PFSK-1 (cell line): ENCODE data around the gene TSBP1.

Experiments
- FOXP2 ChIP-seq: optimal IDR thresholded peaks from 2 replicates; pipeline ENCODE3; 2011; ENCODE audit warnings: borderline replicate concordance, control low read depth, inconsistent platforms; ENCODE audit not compliant: insufficient read depth; ENCODE audit errors: extremely low read length, extremely low read depth
- POLR2AphosphoS5 ChIP-seq: IDR thresholded peaks from 2 replicates; pipeline ENCODE4 v1.6.1; 2012; ENCODE audit warnings: low read depth, mild to moderate bottlenecking, control low read depth, low read length, moderate library complexity
- REST ChIP-seq, 2 experiments: IDR thresholded peaks; 2 replicates each; pipeline versions ENCODE4 v1.6.1 to v1.8.0; 2011 to 2012; ENCODE audit warnings: low read depth in 2 of 2, low read length in 2 of 2, control low read depth in 1 of 2, inconsistent platforms in 1 of 2, mild to moderate bottlenecking in 1 of 2, moderate library complexity in 1 of 2; ENCODE audit not compliant: insufficient read depth in 1 of 2
- SIN3A ChIP-seq: IDR thresholded peaks from 2 replicates; pipeline ENCODE4 v1.6.1; 2012; ENCODE audit warnings: mild to moderate bottlenecking, low read length, moderate library complexity, borderline replicate concordance; ENCODE audit not compliant: insufficient read depth
- TAF1 ChIP-seq: IDR thresholded peaks from 2 replicates; pipeline ENCODE4 v1.6.1; 2012; ENCODE audit warnings: low read length, control low read depth, borderline replicate concordance; ENCODE audit not compliant: insufficient read depth

The TSBP1 gene

GRCh38 chr6:32329141-32329540 is 42.6 kb downstream of the TSBP1 start:
- TF ChIP-seq TAF1 = no peak

GRCh38 chr6:32327103-32327502 is 44.6 kb downstream of the TSBP1 start:
- TF ChIP-seq REST (IDR thresholded peaks at IDR 0.05; ENCODE audit: insufficient read depth in 1 of 2, low read depth in 2 of 2, low read length in 2 of 2) = no peak
- no peak for TF ChIP-seq POLR2AphosphoS5
- no peak for TF ChIP-seq SIN3A
- TF ChIP-seq TAF1 = no peak
- TF ChIP-seq FOXP2 = no peak

- no peak for TF ChIP-seq FOXP2
- TF ChIP-seq TAF1 = no peak
- no peak for TF ChIP-seq REST (IDR thresholded peaks at IDR 0.05; ENCODE audit: insufficient read depth in 1 of 2, low read depth in 2 of 2, low read length in 2 of 2)
- no peak for TF ChIP-seq SIN3A
- no peak for TF ChIP-seq POLR2AphosphoS5
Measured at GRCh38 chr6:32318501-32318900, 53.2 kb downstream of the TSBP1 start.

- no peak for TF ChIP-seq SIN3A
- no peak for TF ChIP-seq TAF1
- TF ChIP-seq FOXP2 = no peak
- no peak for TF ChIP-seq REST (IDR thresholded peaks at IDR 0.05; ENCODE audit: insufficient read depth in 1 of 2, low read depth in 2 of 2, low read length in 2 of 2)
- no peak for TF ChIP-seq POLR2AphosphoS5
Measured at GRCh38 chr6:32317541-32317940, 54.2 kb downstream of the TSBP1 start.

GRCh38 chr6:32313964-32314363 is 57.7 kb downstream of the TSBP1 start:
- TF ChIP-seq SIN3A = no peak
- TF ChIP-seq REST (IDR thresholded peaks at IDR 0.05; ENCODE audit: insufficient read depth in 1 of 2, low read depth in 2 of 2, low read length in 2 of 2) = no peak
- no peak for TF ChIP-seq POLR2AphosphoS5
- TF ChIP-seq TAF1 = no peak
- no peak for TF ChIP-seq FOXP2
